ENCODE results near the gene CSMD2. TPM values are rescaled to one million over a fixed set of nuclear protein-coding genes. Genes with fewer than 3 reads are reported as not detected.

Gene CSMD2
- total RNA-seq, 1 experiment from 2014 or later, result not detected

GRCh38 chr1:33908324-33908956 lies 256.6 kb downstream of the CSMD2 start:
- intact Hi-C loops (cut with micrococcal nuclease; ENCODE audit: unreplicated experiment), result no loop called here
- H3F3A ChIP-seq (ENCODE audit: insufficient read depth, low read depth), result no peaks in the 10 kb centered on the region
- H3K79me2 ChIP-seq (ENCODE audit: low read depth), result no peaks in the 10 kb centered on the region
- no peak overlapping the region for H2AFZ ChIP-seq
- no peaks in the 10 kb centered on the region for H3K9me2 ChIP-seq (ENCODE audit: insufficient read depth)
- TF ChIP-seq EZH2 (IDR thresholded peaks at IDR 0.05; ENCODE audit: low read depth) (no peak), CTCF (conservative IDR thresholded peaks at IDR 0.05) (no peak)
- H3K4me2 ChIP-seq, result no peak overlapping the region
- no peaks in the 10 kb centered on the region for H3K4me1 ChIP-seq (replicated peaks; ENCODE audit: insufficient read depth)
- H3K27me3 ChIP-seq (ENCODE audit: insufficient read depth, low read depth), result peaks cover 12% of the 10 kb centered on the region
- no peak overlapping the region for H3K27ac ChIP-seq
- no peaks in the 10 kb centered on the region for H4K20me1 ChIP-seq (ENCODE audit: insufficient read depth)
- no TSS peak for BruUV-seq (replicated peaks)
- no peaks in the 10 kb centered on the region for H3K9me3 ChIP-seq (ENCODE audit: insufficient read depth, low read depth)
- no peak for DNase-seq
- POLR2A ChIA-PET (ENCODE audit: unreplicated experiment), result no interaction called here
- CTCF ChIA-PET, result no interaction called here
- H3K36me3 ChIP-seq (ENCODE audit: low read depth), result no peaks in the 10 kb centered on the region
- H3K4me3 ChIP-seq, result no peak overlapping the region

- Histone ChIP-seq H3K4me2 (no peak overlapping the region), H3K36me3 (ENCODE audit: low read depth) (no peaks in the 10 kb centered on the region)
- POLR2A ChIA-PET (ENCODE audit: unreplicated experiment), result no interaction called here
These were observed 258.9 kb downstream of the CSMD2 start for GRCh38 chr1:33906156-33906555.

GRCh38 chr1:33905241-33905640 lies 259.8 kb downstream of the CSMD2 start:
- intact Hi-C loops (cut with micrococcal nuclease; ENCODE audit: unreplicated experiment), result no loop called here

More at GRCh38 chr1:33906156-33906555, 258.9 kb downstream of the CSMD2 start:
- CTCF ChIA-PET, result no interaction called here
- DNase-seq, result no peak
- intact Hi-C loops (cut with micrococcal nuclease; ENCODE audit: unreplicated experiment), result no loop called here
- no peaks in the 10 kb centered on the region for H3K9me2 ChIP-seq (ENCODE audit: insufficient read depth)
- H3K4me1 ChIP-seq (replicated peaks; ENCODE audit: insufficient read depth), result no peaks in the 10 kb centered on the region
- no peaks in the 10 kb centered on the region for H3K9me3 ChIP-seq (ENCODE audit: insufficient read depth, low read depth)
- no peak overlapping the region for H3K27ac ChIP-seq
- H3K4me3 ChIP-seq, result no peak overlapping the region
- no peaks in the 10 kb centered on the region for H3F3A ChIP-seq (ENCODE audit: insufficient read depth, low read depth)
- H2AFZ ChIP-seq, result no peak overlapping the region
- H3K27me3 ChIP-seq (ENCODE audit: insufficient read depth, low read depth), result peaks cover 11% of the 10 kb centered on the region
- TF ChIP-seq EZH2 (IDR thresholded peaks at IDR 0.05; ENCODE audit: low read depth), result no peak
- TF ChIP-seq CTCF (conservative IDR thresholded peaks at IDR 0.05), result no peak
- BruUV-seq (replicated peaks), result no TSS peak
- H4K20me1 ChIP-seq (ENCODE audit: insufficient read depth), result no peaks in the 10 kb centered on the region
- H3K79me2 ChIP-seq (ENCODE audit: low read depth), result no peaks in the 10 kb centered on the region

More at GRCh38 chr1:33905241-33905640, 259.8 kb downstream of the CSMD2 start:
- no peak overlapping the region for H3K27ac ChIP-seq
- no peak overlapping the region for H2AFZ ChIP-seq
- H3K4me1 ChIP-seq (replicated peaks; ENCODE audit: insufficient read depth), result no peaks in the 10 kb centered on the region
- no TSS peak for BruUV-seq (replicated peaks)
- peaks cover 11% of the 10 kb centered on the region for H3K27me3 ChIP-seq (ENCODE audit: insufficient read depth, low read depth)
- no peaks in the 10 kb centered on the region for H3F3A ChIP-seq (ENCODE audit: insufficient read depth, low read depth)
- DNase-seq, result no peak
- CTCF ChIA-PET, result no interaction called here
- no peaks in the 10 kb centered on the region for H3K9me3 ChIP-seq (ENCODE audit: insufficient read depth, low read depth)
- POLR2A ChIA-PET (ENCODE audit: unreplicated experiment), result no interaction called here
- H3K4me2 ChIP-seq, result no peak overlapping the region
- H3K79me2 ChIP-seq (ENCODE audit: low read depth), result no peaks in the 10 kb centered on the region
- no peak for TF ChIP-seq CTCF (conservative IDR thresholded peaks at IDR 0.05)
- no peak for TF ChIP-seq EZH2 (IDR thresholded peaks at IDR 0.05; ENCODE audit: low read depth)
- H3K4me3 ChIP-seq, result no peak overlapping the region
- no peaks in the 10 kb centered on the region for H3K9me2 ChIP-seq (ENCODE audit: insufficient read depth)
- H4K20me1 ChIP-seq (ENCODE audit: insufficient read depth), result no peaks in the 10 kb centered on the region
- no peaks in the 10 kb centered on the region for H3K36me3 ChIP-seq (ENCODE audit: low read depth)

Data from PC-9 (cell line).